Measurements from ENCODE around the gene COBL. TPM values are rescaled to one million over a fixed set of nuclear protein-coding genes. Genes with fewer than 3 reads are reported as not detected.

The COBL gene
- total and polyA plus RNA-seq, 2 experiments from 2014 or later, result 0.07 to 0.69 TPM

DNA sequence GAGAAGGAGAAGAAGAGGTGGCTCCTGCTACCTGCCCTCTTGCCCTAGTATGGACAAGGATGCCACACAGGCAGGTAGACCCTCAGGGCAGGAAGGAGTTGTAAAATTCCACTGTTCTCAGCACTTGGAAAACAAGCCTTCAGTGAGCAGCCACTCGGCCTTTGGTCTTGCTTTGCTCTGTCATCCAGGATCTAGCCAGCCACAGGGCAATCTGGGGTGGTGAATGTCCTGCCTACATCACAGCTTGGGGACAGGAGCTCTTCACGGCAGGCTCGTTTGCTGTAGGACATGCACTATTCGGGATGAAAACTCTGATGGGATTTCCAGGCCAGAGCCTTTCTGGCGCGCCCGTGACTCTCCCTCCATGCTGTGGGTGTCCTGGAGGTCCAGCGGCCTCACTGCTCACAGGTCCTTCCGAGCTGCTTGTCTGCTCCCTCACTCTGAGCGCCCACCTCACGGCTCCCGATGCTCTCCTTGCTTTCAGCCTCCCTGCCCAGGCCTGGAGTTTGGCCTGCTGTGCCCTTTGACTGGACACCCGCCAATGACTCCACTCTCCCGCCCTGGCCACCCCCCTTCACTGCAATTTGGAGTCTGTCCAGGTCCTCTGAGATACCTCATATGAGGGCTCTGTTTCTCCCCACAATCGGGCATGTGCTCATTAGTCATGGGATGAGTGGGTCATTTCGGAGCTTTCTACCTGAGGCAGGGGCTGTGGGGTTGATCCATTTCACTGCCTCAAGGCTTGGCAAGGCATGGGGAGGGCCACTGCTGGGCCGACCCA lies 306.7 kb downstream of the COBL start:
- Histone ChIP-seq H3K27ac (no peak overlapping the region), H3K27me3 (no peaks in the 10 kb centered on the region), H3K4me3 (no peak overlapping the region), H3K9me3 (ENCODE audit: low read depth) (no peaks in the 10 kb centered on the region), H3K4me1 (ENCODE audit: low read depth) (no peaks in the 10 kb centered on the region), H3K36me3 (no peaks in the 10 kb centered on the region)
- TF ChIP-seq, protein P1, sequence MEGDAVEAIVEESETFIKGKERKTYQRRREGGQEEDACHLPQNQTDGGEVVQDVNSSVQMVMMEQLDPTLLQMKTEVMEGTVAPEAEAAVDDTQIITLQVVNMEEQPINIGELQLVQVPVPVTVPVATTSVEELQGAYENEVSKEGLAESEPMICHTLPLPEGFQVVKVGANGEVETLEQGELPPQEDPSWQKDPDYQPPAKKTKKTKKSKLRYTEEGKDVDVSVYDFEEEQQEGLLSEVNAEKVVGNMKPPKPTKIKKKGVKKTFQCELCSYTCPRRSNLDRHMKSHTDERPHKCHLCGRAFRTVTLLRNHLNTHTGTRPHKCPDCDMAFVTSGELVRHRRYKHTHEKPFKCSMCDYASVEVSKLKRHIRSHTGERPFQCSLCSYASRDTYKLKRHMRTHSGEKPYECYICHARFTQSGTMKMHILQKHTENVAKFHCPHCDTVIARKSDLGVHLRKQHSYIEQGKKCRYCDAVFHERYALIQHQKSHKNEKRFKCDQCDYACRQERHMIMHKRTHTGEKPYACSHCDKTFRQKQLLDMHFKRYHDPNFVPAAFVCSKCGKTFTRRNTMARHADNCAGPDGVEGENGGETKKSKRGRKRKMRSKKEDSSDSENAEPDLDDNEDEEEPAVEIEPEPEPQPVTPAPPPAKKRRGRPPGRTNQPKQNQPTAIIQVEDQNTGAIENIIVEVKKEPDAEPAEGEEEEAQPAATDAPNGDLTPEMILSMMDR (IDR thresholded peaks at IDR 0.05; ENCODE audit: low read depth, low read length), result no peak
- DNase-seq (ENCODE audit: low read depth in 1 of 2, low spot score in 1 of 2), result peak in 1 of 2 donors; percentile 61

DNA sequence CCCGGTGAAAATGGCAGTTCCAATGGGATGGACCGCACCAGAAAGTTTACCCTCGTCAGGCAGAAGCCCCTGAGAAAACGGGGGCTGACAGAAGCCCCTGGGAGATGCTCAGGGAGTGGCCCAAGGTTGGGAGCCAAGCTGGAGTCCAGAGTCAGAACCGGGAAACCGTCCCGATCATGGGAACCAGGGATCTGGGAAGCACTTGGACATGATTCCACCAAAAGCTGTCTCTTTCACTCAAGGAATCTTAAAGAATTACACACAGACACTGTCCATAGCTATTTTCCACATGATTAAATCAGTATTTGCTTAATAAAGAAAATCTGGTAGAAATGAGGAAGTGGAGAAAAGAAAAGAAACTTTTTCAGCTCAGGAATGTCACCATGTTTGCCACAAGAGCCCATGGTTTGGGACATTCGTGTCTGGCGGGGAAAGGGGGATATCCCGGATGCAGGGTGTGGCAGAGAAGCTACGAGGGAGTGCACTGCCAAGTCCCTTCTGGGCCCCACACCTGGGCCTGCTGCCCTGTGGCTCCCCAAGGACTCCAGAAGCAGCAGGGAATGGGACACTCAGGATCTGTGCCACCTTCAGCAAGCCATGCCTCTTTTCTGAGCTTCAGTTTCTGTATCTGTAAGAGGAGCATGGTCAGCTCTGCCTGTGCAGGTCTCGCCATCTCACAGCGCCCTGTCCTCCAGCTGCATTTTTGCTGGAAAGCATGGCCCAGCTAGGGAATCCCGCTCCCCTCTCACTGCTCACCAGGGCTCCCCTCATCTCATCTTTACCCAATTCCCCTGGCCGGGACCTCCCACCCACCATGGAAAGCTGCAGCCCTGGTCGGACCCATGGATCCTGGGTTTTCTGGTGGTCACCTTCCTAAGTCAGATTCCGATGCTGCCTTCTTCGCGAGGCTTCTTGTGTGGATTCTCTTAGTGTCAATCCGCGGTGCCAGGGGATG lies 308.8 kb downstream of the COBL start:
- H3K27ac ChIP-seq, result no peak overlapping the region
- no peaks in the 10 kb centered on the region for H3K27me3 ChIP-seq
- DNase-seq (ENCODE audit: low read depth in 1 of 2, low spot score in 1 of 2), result no peak
- no peaks in the 10 kb centered on the region for H3K36me3 ChIP-seq
- TF ChIP-seq, protein P1 (IDR thresholded peaks at IDR 0.05; ENCODE audit: low read depth, low read length), result no peak
- no peaks in the 10 kb centered on the region for H3K4me1 ChIP-seq (ENCODE audit: low read depth)
- H3K9me3 ChIP-seq (ENCODE audit: low read depth), result no peaks in the 10 kb centered on the region
- H3K4me3 ChIP-seq, result no peak overlapping the region

DNA sequence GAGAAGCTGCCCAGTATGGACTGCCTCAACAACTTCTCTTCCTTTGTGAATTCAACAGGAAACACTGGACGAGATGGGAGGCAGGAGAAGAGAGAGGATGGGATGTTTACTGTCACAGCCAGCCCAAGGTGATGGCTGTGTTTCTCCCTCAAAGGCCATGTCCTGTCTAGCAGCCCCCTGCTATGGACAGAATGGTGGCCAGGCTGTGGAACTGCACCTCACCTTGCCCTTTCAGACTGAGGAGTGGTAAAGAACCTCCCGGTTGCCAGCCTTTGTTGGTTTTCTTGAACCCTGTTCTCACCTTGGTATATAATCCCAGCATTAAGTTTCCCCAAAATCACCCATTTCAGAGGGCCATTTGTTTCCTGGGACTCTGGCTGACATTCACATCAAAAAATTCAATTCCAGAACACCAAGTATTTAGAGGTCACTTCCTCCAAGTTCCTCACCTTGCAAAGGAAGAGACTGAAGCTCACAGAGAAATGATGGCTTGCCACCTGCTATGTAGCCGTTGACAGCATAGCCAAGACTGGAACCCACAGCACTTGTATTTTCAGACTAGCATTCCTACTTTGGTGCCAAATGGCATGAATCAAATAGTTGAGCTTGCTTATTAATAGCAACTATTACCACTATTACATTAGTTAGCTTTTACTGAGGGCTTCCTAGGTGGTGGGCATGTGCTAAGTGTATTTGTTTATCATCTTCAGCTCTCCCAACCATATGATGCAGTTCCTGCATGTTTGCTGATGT lies 309.9 kb downstream of the COBL start:
- Histone ChIP-seq H3K27ac (no peak overlapping the region), H3K4me1 (ENCODE audit: low read depth) (no peaks in the 10 kb centered on the region), H3K4me3 (no peak overlapping the region), H3K27me3 (no peaks in the 10 kb centered on the region), H3K9me3 (ENCODE audit: low read depth) (no peaks in the 10 kb centered on the region), H3K36me3 (no peaks in the 10 kb centered on the region)
- DNase-seq (ENCODE audit: low read depth in 1 of 2, low spot score in 1 of 2), result no peak
- TF ChIP-seq, protein P1 (IDR thresholded peaks at IDR 0.05; ENCODE audit: low read depth, low read length), result no peak

DNA sequence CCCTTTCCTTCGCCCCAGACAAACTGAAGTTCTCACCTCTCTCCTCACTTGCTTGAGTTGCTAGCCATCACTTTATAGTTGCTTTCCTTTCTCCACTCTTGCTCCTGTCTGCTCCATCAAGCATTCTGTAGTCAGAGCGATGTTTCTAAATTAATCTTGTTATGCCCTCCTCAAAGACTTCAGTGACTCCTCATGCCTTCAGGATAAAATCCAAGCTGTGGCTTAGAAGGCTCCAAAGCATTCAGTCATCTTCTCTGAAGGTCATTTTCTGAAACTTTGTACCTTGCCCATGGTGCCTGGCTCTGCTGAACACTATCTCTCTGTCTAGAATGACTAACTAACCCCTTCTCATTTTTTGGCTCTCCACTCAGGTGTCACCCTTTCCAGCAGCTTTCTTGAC lies 311.5 kb downstream of the COBL start:
- Histone ChIP-seq H3K27me3 (no peaks in the 10 kb centered on the region), H3K4me1 (ENCODE audit: low read depth) (no peaks in the 10 kb centered on the region), H3K9me3 (ENCODE audit: low read depth) (no peaks in the 10 kb centered on the region), H3K4me3 (no peak overlapping the region), H3K27ac (no peak overlapping the region), H3K36me3 (no peaks in the 10 kb centered on the region)
- DNase-seq (ENCODE audit: low read depth in 1 of 2, low spot score in 1 of 2), result no peak
- TF ChIP-seq, protein P1 (IDR thresholded peaks at IDR 0.05; ENCODE audit: low read depth, low read length), result no peak

DNA sequence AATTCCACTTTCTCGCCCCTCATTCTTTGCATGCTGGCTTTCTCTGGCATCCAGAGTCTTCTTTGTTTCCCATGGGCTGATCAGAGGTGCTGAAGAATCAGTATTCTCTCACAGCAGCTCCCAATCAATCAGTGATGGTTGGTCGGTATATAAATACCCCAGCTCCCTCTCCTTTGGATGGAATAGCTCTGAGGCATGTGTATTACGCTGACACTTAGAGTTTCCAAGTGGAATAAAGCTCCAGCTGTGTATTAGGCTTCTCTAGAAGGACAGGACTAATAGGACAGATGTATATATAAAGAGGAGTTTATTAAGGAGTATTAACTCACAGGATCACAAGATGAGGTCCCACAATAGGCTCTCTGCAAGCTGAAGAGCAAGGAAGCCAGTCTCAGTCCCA lies 315.7 kb downstream of the COBL start:
- no peak for DNase-seq (ENCODE audit: low read depth in 1 of 2, low spot score in 1 of 2)
- TF ChIP-seq, protein P1 (IDR thresholded peaks at IDR 0.05; ENCODE audit: low read depth, low read length), result no peak

More for the DNA sequence above, 315.7 kb downstream of the COBL start:
- no peak overlapping the region for H3K4me3 ChIP-seq
- H3K27me3 ChIP-seq, result no peaks in the 10 kb centered on the region
- H3K27ac ChIP-seq, result no peak overlapping the region
- H3K4me1 ChIP-seq (ENCODE audit: low read depth), result no peaks in the 10 kb centered on the region
- no peaks in the 10 kb centered on the region for H3K9me3 ChIP-seq (ENCODE audit: low read depth)
- no peaks in the 10 kb centered on the region for H3K36me3 ChIP-seq
